ENCODE results near the gene PPP1R3F.

PPP1R3F gene

DNA sequence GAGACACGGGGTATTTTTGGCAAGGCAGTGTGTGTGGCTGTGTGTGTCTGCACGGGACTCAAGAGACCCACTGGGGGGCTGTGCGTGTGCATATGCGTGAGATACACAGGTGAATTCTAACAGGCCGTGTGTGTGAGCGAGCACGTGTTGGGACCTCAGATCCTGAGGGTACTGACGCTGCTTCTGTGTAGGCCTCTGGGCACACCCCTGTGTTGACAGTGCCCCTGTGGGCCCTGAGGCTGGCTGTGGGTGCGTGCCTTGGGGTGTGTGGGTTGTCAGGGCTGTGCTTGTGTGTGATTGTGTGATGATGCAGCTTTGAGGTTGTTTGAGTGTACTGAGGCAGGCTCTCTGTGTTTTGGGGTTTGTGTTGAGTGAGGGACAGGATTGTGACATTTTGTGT is 19.0 kb upstream of the PPP1R3F start:
- DNase-seq, result no peak

DNA sequence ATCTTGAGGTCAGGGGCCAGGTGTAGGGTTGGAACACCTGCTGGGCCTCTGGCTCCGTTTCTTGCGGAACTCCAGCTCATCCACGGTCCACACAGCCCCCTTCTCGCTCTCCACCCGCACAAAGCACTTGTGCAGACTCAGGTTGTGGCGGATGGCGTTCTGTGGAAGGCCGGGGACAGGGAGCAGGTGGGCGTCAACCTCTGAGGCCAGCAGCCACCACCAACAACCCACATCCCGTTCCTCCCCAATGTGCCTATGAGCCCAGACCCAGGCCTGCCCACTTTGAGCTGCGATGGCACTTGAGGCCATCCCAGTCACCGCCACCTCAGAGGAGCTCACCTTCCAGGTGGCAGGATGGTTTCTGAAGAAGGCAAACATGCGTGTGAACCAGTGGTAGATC is 18.3 kb upstream of the PPP1R3F start:
- DNase-seq, result no peak

DNA sequence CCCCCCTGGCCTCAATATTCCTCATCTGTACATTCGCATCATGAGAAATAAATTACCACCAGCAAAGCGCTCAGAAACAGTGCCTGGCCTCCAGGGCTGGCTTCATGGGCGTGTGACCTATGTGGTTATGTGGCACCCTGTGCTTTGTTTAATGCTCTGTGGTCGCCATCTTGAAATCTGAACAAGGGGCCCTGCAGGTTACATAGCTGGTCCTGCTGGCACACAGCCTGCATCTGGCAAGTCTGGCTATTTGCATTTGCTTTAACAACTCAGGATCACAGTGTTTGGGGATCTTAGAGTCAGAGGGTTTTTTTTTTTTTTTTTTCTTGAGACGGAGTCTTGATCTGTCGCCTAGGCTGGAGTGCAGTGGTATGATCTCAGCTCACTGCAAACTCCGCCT is 15.0 kb upstream of the PPP1R3F start:
- DNase-seq, result no peak

DNA sequence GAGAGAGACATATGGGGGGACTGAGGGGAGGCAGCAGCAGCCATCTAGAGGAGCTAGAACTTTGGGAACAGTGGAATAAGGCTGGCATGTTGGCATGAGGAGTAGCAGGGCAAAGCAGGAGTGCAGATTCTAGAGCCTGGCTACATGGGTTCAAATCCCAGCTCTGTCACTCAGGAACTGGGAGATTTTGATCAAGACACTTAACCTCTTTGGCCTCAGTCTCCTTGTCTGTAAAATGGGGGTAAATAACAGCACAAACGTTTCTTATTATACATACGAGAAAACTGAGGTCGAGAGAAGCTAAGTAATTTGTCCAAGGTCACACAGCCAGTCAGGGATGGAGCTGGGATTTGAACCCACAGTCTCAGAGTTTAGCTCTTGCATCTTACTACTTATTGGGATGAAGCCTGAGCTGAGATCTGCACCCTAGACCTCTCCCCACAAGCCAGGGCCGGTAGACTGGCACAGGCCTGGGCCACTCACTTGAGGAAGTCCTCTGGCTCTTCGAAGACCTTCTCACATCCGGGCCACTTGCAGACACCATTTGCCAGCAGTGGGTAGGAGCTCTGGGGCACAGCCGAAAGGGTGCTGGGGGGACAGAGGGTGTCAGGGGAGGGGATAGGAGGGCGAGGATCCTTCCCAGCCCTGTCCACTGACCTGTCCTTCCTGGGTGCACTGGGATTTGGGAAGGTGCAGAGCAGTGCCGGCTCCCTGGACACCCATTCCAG is 13.2 kb upstream of the PPP1R3F start:
- no peak for DNase-seq

DNA sequence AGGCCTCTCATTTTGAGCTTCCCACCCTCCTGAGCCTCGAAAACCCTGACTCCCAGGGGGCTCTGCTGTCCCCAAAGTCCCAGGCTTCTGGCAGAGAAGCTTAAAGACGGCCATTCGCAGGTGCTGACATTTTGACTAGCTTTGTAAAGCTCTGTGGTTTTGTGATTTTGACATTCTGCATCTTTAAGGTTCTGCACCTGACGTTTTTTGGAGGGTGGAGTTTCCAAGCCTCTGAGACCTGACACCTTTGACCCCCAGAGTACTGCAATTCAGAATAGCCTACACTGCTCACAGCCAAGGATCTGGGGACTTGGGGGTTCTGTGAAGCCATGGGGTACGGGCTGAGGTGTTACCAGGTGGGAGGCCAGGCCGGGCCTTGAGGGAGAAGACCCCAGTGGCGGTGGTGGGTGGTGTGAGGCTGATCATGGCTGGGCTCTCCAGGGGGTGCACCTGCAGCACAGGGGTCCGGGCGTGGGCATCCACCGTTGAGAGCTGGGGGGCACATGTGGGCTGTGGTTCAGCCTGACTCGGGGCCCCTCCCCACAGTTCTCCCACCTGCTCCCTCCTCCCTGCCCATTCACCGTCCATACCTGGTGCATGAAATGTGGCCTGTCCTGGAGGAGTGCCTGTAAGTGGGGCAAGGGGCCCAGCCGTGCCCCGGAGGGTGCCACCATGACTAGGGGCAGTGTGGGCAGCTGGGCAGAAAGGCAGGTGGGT is 12.4 kb upstream of the PPP1R3F start:
- DNase-seq, result no peak

DNA sequence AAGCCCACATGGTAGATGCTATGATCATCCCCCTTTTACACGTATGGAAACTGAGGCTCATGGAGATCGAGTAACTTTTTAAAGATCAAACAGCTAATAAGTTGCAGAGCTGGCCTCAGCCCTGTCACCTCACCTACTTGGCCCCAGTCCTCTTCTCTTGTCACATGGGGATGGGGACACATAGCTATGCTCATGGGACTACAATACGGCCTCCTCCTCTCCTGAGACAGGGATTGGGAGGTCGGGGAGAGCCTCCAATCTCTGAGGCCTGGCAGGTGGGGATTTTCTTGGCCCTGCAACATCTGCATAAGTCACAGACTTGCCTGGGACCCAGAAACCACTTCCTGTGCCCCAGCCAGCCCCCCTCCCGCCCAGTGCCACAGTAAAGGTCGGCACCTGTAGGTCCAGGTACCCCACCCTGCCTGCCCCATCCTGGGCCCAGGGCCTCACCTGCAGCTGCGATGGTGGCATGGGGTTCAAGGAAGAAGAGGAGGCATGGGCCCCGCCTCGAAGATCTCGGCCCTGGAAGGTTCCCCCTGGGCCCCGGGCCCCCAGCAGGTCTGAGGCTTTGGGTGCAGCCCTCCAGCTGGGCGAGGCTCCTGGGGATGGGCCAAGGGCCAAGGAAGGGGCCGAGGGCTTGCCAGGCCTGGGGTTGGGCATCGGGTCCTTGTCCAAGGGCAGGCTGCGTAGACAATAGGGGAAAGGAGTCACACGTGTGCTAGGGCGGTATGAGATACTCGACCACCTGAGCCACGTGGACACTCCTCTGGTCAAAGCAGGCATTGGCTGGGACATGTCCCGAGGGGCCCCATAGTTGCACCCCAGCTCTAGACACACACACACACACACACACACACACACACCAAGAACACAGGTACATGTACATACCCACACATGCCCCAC is 11.5 kb upstream of the PPP1R3F start:
- peak; percentile 56 for DNase-seq

DNA sequence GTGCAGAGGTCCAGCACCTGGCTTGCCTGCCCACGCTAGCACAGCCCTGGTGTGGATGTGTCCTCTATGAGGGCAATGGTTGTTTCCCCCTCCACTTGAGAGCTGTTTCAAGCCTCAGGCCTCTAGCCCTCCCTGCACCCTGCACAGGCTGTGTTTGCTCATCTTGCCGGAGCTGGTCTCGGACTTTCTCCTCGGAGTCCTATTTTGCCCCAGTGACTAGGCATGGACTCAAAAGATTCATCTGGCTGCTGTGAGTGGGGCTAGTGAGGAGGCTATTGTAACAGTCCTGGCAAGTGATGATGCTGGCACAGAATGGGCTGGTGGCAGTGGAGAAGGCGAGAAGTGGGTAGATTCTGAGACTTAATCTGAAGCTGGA is 10.9 kb upstream of the PPP1R3F start:
- no peak for DNase-seq

DNA sequence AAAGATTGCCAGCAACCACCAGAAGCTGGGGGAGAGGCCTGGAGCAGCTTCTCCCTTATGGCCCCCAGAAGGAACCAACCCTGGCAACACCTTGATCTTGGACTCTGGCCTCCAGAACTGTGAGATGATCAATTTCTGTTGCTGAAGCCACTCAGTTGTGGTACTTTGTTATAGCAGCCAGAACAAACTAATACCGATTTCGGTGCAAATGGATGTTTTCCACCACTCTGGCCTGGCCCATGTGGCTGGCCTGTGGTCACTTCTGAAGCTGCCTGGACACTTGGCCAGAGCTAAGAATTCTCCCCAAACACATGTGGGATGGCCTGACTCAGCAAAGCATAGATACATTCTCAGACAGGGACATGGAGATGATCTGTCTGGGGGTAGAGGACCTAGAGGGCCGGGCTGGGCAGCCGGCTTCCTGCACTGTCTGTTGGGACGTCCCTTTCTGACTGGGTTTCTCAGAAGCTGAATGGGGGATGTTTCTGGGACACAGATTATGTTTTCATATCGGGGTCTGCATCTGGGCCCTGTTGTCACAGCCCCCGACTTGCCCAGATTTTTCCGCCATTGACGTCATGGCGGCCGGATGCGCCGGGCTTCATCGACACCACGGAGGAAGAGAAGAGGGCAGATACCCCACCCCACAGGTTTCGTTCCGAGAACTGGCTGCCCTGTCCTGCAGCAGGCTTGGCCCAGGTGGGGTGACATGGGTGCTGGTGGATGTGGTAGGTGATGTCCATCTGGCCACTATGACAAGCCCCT is 9.2 kb upstream of the PPP1R3F start:
- no peak for DNase-seq

DNA sequence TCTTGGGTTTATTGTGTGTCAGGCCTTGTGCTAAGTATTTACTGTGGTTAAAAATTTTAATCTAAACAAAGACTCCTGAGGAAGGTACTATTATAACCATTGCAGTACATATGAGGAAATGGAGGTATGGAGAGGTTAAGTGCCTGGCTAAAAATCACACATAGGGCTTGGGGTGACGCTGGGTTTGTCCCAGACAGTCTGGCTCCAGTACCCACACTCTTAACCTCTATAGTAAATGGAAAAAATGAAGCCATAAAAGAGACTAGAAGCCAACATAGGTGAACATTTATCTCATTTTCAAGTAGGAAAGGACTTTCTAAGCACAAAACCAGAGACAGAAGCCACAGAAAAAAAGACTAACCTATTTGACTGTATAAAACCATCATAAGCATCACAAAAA is 7.0 kb upstream of the PPP1R3F start:
- no peak for DNase-seq

DNA sequence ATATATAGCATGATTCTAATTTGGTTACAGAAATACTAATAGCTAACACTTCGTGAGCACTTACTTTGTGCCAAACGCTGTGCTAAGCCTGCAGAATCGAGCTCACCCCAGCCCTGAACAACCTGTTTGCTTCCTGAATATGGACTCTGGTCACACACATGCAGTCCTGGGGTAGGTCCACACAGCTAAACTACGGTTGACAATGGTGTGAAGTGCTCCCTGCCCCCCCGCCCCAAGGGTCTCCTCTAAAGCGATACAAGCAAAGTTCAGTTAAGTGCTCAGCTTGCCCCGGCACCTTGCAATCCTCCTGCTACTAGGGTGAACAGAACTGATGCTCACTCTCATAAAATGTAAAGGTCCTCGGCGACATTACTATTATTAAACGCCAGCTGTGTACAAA is 6.0 kb upstream of the PPP1R3F start:
- DNase-seq, result no peak

DNA sequence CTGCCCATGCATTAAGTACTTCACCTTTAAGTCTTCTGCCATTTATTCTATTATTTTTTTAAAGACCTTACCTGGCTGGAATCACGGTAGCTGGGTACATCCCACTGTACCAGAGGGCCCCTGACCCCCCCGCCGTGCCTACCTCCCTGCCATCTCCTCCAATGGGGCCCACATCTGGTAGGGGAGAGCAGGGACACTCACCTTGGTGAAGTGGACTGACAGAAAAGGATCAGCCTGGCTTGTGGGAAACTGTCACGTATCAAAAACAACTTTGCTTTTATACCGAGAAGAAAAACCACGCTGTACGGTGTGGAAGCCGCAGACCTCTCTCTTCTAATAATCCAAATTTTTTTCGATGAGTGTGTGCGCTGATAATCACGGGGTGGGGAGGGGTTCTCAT is 5.1 kb upstream of the PPP1R3F start, which contains the start of gene FOXP3:
Gene FOXP3, minus strand, starts transcription at position 251 of the 400 bp plus-strand sequence. CDS start 6,205 bp downstream, outside the sequence.
- DNase-seq, result peak; percentile 29

DNA sequence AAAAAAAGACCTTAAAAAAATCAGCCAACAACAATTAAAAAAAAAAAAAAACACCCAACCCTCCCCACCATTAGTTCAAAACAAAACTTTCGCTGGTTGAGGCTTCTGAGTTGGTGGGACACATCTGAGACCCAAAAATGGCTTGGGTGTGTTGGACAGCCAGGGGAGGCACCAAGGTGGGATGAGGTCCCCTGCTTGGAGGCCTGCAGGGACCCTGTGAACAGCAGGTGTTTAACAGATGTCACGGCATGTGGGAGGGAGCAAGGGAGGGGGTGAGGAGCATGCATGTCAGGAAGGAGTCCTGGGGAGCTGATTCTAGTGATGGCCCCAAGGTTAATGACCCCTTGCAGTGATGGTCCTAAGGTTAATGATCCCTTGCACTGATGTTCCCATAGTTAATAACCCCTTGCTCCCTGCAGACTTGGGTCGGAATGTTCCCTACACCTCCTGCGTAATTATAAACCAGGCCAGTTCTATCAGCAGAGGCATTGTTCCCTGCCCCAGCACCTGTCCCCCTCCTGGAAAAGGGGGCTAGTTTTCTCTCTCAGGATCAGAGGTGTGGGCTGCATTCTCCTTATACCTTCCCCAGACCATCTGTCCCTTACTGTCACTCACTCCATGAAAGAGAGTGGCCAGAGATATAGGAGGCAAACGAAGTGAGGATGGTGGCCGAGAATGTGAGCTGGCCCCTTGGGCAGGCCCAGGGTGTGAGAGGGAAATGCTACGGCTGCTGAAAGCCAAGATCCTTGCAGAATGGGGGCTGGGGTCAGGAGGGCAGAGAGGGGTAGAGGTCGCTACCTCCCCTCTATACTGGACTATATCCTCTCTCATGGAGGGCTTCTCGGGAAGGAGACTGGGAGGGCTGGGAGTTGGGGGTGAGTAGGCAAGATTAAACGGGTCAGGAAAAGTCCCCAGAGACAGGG is 2.8 kb upstream of the PPP1R3F start:
- no peak for DNase-seq

DNA sequence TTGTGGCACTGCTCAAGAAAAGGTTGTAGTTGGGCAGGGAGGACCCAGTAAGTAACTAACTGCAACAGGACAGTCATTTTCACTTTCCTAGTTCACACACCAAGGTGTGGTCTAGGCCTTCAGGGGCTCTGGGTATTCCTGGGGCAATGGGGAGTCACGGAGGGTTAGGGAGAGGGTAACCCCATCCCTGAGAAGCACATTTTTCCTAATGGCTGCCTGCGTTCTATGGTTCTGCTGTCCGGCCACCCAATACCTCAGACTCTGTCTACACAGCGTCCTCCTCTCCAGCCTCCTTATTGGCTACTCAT is 937 bp upstream of the PPP1R3F start:
- no peak for DNase-seq

DNA sequence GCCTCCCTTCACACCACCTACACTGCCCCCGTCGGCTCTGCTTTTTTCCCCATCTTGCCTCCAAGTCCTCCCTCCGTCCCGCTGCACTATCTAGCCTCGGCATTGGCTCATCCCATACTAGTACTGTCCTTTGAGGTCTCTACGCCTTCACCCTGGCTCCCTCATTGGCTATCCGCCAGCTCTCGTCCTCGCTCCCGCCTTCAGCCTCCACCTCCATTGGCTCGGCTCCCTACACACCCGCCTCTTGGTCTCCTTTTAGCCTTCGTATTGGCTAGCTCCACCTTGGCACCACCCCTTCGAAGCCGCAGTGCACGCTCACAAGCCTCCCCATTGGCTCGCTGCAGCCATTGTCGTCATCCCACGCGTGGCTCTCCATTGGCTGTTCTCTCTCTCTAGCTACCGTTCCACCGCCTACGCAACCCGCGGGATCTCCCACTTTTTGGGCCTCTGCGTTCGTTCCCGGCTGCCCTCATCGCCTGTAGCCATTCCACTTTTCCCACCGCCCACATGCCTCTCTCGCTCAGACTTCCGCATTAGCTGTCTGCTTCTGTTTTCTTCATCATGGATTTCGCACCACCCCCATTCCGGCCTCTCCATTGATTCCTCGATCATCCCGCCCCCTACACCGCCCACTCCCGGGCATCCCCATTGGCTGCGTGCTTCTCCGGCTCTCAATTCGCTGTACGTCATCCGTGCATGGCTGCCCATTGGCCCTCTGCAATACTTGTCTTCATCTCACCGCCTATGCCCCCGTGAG is 405 bp upstream of the PPP1R3F start:
- peak; percentile 95 for DNase-seq

DNA sequence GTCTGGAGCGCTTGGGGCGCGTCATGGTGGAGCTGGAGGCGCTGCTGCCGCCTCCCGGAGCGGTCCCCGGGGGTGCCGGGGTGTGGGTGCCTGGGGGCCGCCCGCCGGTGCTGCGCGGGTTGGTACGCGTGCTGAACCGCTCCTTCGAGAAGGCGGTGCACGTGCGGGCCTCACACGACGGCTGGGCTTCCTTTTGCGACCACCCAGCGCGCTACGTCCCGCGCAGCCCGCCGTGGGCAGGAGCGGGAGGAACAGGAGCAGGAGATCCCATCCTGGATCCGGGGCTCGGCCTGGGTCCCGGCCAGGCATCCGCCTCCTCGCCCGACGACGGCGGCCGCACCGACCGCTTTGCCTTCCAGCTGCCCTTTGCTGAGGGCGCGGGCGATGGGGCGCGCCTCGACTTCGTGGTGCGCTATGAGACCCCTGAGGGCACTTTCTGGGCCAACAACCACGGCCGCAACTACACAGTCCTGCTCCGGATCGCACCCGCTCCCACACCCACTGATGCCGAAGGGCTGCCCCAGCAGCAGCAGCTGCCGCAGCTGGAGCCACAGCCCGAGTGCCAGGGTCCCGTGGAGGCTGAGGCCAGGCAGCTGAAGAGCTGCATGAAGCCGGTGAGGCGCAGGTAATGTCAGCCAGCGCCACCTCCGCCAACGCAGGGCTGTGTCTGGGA is 792 bp downstream of the PPP1R3F start:
- no peak for DNase-seq

DNA sequence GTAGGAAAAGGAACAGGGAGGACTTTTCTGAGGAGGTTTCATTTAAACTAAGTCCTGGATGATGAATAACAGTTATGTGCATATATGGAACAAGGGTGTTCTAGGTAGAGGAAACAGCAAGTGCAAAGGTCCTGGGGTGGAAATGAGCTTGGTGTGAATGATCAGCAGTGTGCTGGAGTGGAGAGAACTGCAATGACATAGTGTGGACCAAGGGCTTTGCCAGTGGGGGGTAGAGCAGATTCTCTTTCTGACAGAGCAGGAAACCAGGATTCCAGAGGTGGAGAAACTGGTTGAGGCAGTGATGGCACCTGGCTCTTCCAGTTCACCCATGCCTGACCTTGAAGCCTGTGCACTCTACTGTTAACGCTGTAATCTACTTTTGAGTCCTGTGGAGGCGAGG is 1.7 kb downstream of the PPP1R3F start:
- no peak for DNase-seq

DNA sequence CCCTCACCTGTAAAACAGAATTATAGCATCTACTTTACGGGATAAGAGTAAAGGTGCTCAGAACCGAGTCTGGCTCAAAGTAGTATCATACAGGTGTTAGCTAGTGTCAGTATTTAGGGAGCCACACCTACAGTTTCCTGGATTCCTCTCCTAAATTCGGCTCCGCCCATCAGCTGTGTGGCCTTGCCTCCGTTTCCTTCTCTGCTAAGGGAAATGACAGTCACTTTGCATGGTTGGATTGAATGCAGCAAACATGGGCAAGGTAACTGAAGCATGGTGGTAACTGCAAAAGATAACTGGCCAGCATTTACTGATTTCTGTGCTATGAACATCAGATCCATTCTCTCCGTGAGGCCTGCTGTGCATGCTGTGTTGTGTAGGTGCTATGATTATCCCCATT is 2.8 kb downstream of the PPP1R3F start:
- peak; percentile 60 for DNase-seq

DNA sequence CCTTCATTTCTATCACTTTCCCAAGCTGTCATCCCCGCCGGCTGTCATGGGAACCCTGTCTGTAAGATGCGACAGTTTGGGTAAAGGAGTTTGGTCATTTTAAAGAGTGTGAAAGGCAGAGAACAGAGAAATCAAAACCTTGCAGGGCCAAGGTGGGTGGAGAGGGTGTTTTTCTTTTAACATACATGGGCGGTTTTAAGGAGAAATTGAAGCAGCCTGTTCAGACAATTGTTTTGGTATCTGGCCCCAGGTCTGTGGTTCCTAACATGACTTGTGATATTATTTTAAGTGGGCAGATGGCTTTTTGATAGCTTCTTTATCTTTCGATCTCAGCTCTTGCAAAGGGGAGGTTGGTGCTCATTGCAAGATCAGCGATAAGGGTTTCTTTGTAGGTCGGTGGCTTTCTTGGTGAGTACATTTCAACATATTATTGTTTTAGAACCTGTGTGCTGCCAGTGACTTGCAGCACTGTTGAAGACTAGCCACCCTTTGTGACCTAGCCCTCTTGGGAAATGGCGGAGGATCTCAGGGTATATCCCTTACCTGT is 3.7 kb downstream of the PPP1R3F start:
- DNase-seq, result peak; percentile 47

DNA sequence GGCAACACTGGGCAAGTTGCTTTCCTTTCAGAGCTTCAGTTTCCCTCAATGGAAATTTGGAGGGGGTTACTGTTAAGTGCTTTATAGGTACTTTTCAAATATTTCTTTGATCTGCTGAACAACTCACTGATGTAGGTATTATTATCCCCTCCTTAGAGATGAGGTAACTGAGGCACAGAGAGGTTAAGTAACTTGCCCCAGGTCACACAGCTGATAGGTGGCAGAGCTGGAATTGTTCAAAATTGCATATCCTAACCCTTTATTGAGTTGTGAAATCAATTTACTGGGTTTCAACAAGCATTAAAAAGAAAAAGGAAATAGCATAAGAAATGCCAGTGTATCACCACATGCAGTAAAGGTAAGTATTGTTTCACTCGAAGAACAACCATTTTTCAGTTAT is 6.6 kb downstream of the PPP1R3F start:
- no peak for DNase-seq

Measured in CD4-positive, alpha-beta T cell treated with Interleukin-6 for 4 hours (primary cell).